Brain microvascular endothelial cell (primary cell): ENCODE data around the gene PLEKHO2.

Experiments used
- DNase-seq: peaks from one replicate; pipeline ENCODE4 v3.0.0-alpha.2; 2020
- H3K27ac ChIP-seq: fragments of 250-450 bp; sonication (Bioruptor Pico); 2 replicates; pipeline ENCODE4 v1.5.1; 2020; ENCODE audit warnings: mild to moderate bottlenecking, moderate library complexity
- H3K27me3 ChIP-seq: fragments of 250-450 bp; sonication (Bioruptor Pico); replicated peaks from 2 replicates; pipeline ENCODE4 v1.5.1; 2020; ENCODE audit warnings: mild to moderate bottlenecking
- H3K36me3 ChIP-seq: fragments of 250-450 bp; sonication (Bioruptor Pico); replicated peaks from 2 replicates; pipeline ENCODE4 v1.5.1; 2020; ENCODE audit warnings: mild to moderate bottlenecking
- H3K4me3 ChIP-seq: 2 replicates; pipeline ENCODE4 v1.5.1; 2011; ENCODE audit warnings: low read depth, mild to moderate bottlenecking, control low read depth, low read length, moderate library complexity
- in situ Hi-C: cut with HindIII; loops from 2 replicates; pipeline ENCODE4 v1.10.0; 2017; ENCODE audit warnings: low sequenced_read_pairs, low pct_ligation_motif_present
- TF ChIP-seq, protein P1 (sequence below): IDR thresholded peaks from 2 replicates; pipeline ENCODE4 v1.5.1; 2011; ENCODE audit warnings: low read depth, mild to moderate bottlenecking, moderate library complexity, low read length, control low read depth, inconsistent platforms; ENCODE audit errors: missing control alignments

The PLEKHO2 gene

DNA sequence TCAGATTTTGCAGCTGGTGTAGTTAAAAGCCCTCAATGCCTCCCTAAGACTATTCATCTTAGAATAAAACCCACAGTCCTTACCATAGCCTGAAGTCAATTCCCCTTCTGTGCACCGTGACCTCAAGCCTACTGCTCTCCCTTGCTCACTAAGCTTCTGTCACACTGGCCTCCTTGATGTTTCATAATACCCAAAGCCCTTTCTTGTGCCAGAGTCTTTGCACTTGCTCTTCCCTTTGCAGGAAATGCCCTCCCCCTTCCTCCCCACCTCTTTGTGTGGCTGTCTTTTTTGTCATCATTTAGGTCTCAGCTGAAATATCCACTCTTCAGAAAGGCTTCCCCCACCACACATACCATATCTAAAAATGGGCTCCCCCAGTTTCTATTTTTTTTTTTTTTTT lies 4.2 kb upstream of the PLEKHO2 start:
- in situ Hi-C loops: no loop called here
- Histone ChIP-seq H3K4me3 (no peak overlapping the region), H3K27me3 (no peaks in the 10 kb centered on the region), H3K27ac (no peak overlapping the region), H3K36me3 (no peaks in the 10 kb centered on the region)
- no peak for DNase-seq
- TF ChIP-seq, protein P1, sequence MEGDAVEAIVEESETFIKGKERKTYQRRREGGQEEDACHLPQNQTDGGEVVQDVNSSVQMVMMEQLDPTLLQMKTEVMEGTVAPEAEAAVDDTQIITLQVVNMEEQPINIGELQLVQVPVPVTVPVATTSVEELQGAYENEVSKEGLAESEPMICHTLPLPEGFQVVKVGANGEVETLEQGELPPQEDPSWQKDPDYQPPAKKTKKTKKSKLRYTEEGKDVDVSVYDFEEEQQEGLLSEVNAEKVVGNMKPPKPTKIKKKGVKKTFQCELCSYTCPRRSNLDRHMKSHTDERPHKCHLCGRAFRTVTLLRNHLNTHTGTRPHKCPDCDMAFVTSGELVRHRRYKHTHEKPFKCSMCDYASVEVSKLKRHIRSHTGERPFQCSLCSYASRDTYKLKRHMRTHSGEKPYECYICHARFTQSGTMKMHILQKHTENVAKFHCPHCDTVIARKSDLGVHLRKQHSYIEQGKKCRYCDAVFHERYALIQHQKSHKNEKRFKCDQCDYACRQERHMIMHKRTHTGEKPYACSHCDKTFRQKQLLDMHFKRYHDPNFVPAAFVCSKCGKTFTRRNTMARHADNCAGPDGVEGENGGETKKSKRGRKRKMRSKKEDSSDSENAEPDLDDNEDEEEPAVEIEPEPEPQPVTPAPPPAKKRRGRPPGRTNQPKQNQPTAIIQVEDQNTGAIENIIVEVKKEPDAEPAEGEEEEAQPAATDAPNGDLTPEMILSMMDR: no peak

DNA sequence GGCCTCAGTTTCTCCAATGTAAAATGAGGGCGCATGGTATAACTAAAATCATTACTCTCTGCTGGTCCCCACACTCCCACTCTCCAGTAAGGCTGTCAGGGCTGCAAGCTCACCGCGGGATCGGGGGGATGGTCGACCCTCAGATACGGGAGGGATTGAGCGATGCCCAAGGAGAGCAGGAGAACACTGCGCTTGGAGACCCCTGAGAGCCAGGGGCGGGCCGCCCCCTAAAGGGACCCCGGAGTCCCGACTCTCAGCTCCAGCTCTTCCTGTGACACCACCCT lies 713 bp upstream of the PLEKHO2 start:
- Histone ChIP-seq H3K27me3 (no peaks in the 10 kb centered on the region), H3K36me3 (no peaks in the 10 kb centered on the region), H3K4me3 (peak overlapping the region; percentile 66), H3K27ac (peak overlapping the region; percentile 69)
- TF ChIP-seq, protein P1: no peak
- DNase-seq: no peak
- in situ Hi-C loops: no loop called here

DNA sequence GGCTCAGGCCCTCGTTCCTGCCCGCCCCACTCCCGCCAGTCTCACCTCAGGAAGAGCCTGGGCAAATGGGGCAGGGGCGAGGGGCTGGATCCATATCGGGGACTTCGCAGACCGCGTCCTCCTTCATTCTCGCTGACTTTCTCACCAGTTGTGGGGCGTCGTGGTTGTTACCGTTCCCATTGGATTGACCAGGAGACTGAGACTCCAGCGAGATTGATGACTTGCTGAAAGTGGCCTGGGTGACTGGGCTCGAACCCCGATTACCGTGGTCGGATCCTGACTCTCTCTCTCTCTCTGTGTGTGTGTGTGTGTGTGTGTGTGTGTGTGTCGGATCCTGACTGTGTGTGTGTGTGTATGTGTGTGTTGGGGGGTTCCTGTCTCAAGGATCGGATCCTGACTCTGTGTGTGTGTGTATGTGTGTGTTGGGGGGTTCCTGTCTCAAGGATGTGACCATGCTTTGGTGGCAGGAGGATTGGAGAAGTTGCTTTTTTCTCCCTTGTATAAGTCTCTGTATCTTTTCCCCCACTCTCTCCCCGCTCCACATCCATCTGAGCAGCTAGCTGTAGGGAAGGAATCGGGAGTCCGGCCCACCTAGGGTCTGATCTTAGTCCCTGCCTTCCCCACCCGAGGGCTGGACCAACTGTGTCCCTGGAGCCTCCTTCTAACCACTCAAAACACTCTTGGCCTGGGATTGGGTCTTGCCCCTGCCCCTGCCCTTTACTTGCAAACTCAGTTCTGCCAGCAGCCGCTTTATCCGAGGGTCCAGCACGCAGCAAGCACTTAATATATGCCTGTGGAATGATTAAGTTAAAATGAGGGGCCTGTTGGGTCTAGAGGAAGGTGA lies 603 bp downstream of the PLEKHO2 start:
- Histone ChIP-seq H3K27me3 (no peaks in the 10 kb centered on the region), H3K36me3 (no peaks in the 10 kb centered on the region), H3K4me3 (peak overlapping the region; percentile 69), H3K27ac (peak overlapping the region; percentile 39)
- in situ Hi-C loops: no loop called here
- TF ChIP-seq, protein P1: no peak
- peak; percentile 25 for DNase-seq

DNA sequence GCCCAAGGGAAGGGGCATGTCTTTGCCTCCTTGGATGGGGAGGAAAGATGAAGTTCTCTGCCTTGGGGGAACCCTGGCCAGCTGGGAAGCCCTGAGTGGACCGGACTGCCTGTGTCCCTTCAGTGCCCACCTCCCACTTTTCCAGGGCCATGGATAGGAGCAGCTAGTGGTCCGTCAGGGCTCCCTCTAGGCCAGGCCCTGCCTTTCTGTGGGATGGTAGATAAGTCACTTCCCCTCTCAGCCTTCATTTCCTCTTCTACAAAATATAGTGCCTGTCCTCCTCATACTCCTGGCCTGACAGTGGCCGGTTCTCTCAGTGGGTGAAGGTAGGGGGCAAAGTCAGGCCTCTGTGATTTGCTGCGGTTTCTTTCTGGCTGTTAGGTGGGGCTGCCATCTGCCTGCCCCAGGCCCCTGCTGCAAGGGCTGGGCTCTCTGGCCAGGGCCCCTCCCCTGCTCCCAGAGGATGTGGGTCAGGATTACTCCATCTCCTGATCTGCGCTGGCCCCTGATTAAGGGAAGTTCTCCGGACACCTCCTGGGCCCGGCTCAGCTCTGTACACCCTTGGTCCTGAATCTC lies 1.4 kb downstream of the PLEKHO2 start:
- Histone ChIP-seq H3K36me3 (no peaks in the 10 kb centered on the region), H3K4me3 (peak overlapping the region; percentile 69), H3K27me3 (no peaks in the 10 kb centered on the region), H3K27ac (peak overlapping the region; percentile 26)
- in situ Hi-C loops: no loop called here
- TF ChIP-seq, protein P1: peak; percentile 3
- peak; percentile 48 for DNase-seq

DNA sequence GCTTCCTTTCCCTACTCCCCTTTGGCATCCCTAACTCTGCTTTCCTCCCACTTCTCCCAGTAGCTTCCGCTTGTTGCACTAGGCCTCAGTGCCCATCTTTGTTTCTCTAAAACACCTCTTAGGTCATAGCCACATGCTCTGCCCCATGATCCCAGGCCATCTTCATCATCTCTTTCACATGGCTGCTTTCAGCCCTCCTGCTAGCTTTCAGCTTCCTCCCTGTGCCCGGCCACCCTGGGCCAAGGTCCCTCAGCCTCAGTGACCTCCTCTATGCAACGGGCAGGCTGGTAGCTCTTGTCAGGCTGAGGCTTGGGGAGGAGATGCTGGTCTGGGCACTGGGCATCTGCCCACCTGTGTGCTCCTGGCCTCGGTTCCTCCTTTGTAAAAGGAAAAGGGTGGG lies 2.3 kb downstream of the PLEKHO2 start:
- no peak overlapping the region for H3K27ac ChIP-seq
- H3K36me3 ChIP-seq: no peaks in the 10 kb centered on the region
- H3K27me3 ChIP-seq: no peaks in the 10 kb centered on the region
- TF ChIP-seq, protein P1: no peak
- in situ Hi-C loops: no loop called here
- H3K4me3 ChIP-seq: peak overlapping the region; percentile 20
- no peak for DNase-seq
